MCF 10A (cell line): Measurements from ENCODE around the gene ARHGAP21. TPM values are rescaled to one million over a fixed set of nuclear protein-coding genes. Genes with fewer than 3 reads are reported as not detected.

Experiments
- BruUV-seq: library from RNA; stranded (reverse); fragments of 400-500 nt; replicated peaks from 2 replicates; lab custom pipeline; 2021; lab: Mats Ljungman, UMichigan
- CTCF ChIA-PET: fragments of 300-600 bp; sonication (Branson Sonifier 250); formaldehyde crosslinking; extraction: SDS; loops from one replicate; lab custom pipeline; 2021; ENCODE audit warnings: antibody characterized with exemption, inconsistent platforms; lab: Yijun Ruan, JAX
- POLR2A ChIA-PET: fragments of 300-600, 350-650 bp; sonication (Branson Sonifier 250); formaldehyde crosslinking; extraction: SDS; loops from one replicate; lab custom pipeline; 2020; ENCODE audit warnings: antibody characterized with exemption, inconsistent platforms; lab: Yijun Ruan, JAX
- DNase-seq: peaks from one replicate; pipeline ENCODE4 v3.0.0-alpha.2; 2018; ENCODE audit not compliant: unreplicated experiment
- H3K27ac Mint-ChIP-seq: one replicate; pipeline ENCODE4 v1.8.0; 2022; ENCODE audit warnings: mild to moderate bottlenecking, low read depth, mixed read lengths; ENCODE audit not compliant: unreplicated experiment
- H3K27me3 Mint-ChIP-seq: one replicate; pipeline ENCODE4 v1.8.0; 2022; ENCODE audit warnings: mixed read lengths; ENCODE audit not compliant: insufficient read depth, unreplicated experiment
- H3K36me3 Mint-ChIP-seq: one replicate; pipeline ENCODE4 v1.8.0; 2022; ENCODE audit warnings: mild to moderate bottlenecking, moderate library complexity, mixed read lengths; ENCODE audit not compliant: insufficient read depth, unreplicated experiment
- H3K4me1 Mint-ChIP-seq: one replicate; pipeline ENCODE4 v1.8.0; 2022; ENCODE audit warnings: mixed read lengths; ENCODE audit not compliant: insufficient read depth, unreplicated experiment
- H3K4me3 Mint-ChIP-seq: one replicate; pipeline ENCODE4 v1.8.0; 2022; ENCODE audit warnings: mild to moderate bottlenecking, moderate library complexity, mixed read lengths; ENCODE audit not compliant: unreplicated experiment
- H3K9me3 Mint-ChIP-seq: one replicate; pipeline ENCODE4 v1.8.0; 2022; ENCODE audit warnings: mixed read lengths; ENCODE audit not compliant: unreplicated experiment
- CTCF ChIP-seq: fragments of 200-600 bp; IDR thresholded peaks from one replicate; pipeline ENCODE4 v1.8.0; 2022; ENCODE audit warnings: antibody characterized with exemption, mild to moderate bottlenecking; ENCODE audit not compliant: unreplicated experiment
- intact Hi-C: fragments of 100-400 bp; cut with micrococcal nuclease; formaldehyde crosslinking; loops from 2 replicates; pipeline ENCODE4 v1.14.1; 2022
- total RNA-seq: library from RNA; stranded (reverse); gene quantifications from 2 replicates; pipeline ENCODE4 v1.2.3, GENCODE V29; 2022

ARHGAP21 gene
- total RNA-seq, 1 experiment from 2014 or later: 85.1 TPM

GRCh38 chr10:24721229-24722106, 2.2 kb downstream of the ARHGAP21 start:
- TF ChIP-seq CTCF: no peak
- DNase-seq: peak; percentile 50
- ChIA-PET CTCF (interaction anchor here (0.6 to 1.4 kb wide), 4 partner anchors 14 to 268 kb away, joined by 3 to 4 read pairs (median 4); no protein-coding TSS in a partner anchor), POLR2A (interaction anchor here (0.7 to 2.1 kb wide), 23 partner anchors 11 to 512 kb away, joined by 3 to 19 read pairs (median 4); partner anchors contain the start of genes ENKUR and THNSL1)
- H3K27me3 Mint-ChIP-seq: no peaks in the 10 kb centered on the region
- no TSS peak for BruUV-seq
- H3K4me3 Mint-ChIP-seq: no peak overlapping the region
- H3K4me1 Mint-ChIP-seq: no peaks in the 10 kb centered on the region
- no peaks in the 10 kb centered on the region for H3K9me3 Mint-ChIP-seq
- intact Hi-C loops: loop anchor here (5.0 kb wide), 3 partner anchors 101 to 361 kb away; no protein-coding TSS in a partner anchor
- peaks cover 5% of the 10 kb centered on the region for H3K36me3 Mint-ChIP-seq
- H3K27ac Mint-ChIP-seq: peak overlapping the region; percentile 84

- no TSS peak for BruUV-seq
- ChIA-PET CTCF (no interaction called here), POLR2A (interaction anchor here (0.9 to 2.1 kb wide), 2 partner anchors 14 to 21 kb away, joined by 3 to 19 read pairs; no protein-coding TSS in a partner anchor)
- Mint-ChIP-seq H3K27ac (no peak overlapping the region), H3K4me3 (no peak overlapping the region), H3K27me3 (no peaks in the 10 kb centered on the region), H3K4me1 (no peaks in the 10 kb centered on the region), H3K36me3 (peaks cover 5% of the 10 kb centered on the region), H3K9me3 (no peaks in the 10 kb centered on the region)
- peak; percentile 52 for DNase-seq
- no peak for TF ChIP-seq CTCF
- intact Hi-C loops: loop anchor here (1.0 to 5.0 kb wide), 4 partner anchors 102 to 362 kb away; no protein-coding TSS in a partner anchor
Measured at GRCh38 chr10:24720096-24720495, 3.6 kb downstream of the ARHGAP21 start.

- CTCF ChIA-PET: interaction anchor here (0.7 kb wide), 1 partner anchor 363 kb away, joined by 3 read pairs; no protein-coding TSS in a partner anchor
- intact Hi-C loops: no loop called here
- no TSS peak for BruUV-seq
- TF ChIP-seq CTCF: no peak
- H3K4me3 Mint-ChIP-seq: no peak overlapping the region
- no peaks in the 10 kb centered on the region for H3K27me3 Mint-ChIP-seq
- no peak overlapping the region for H3K27ac Mint-ChIP-seq
- peaks cover 5% of the 10 kb centered on the region for H3K36me3 Mint-ChIP-seq
- H3K4me1 Mint-ChIP-seq: peaks cover 4% of the 10 kb centered on the region
- H3K9me3 Mint-ChIP-seq: no peaks in the 10 kb centered on the region
- peak; percentile 75 for DNase-seq
- POLR2A ChIA-PET: interaction anchor here (0.8 to 1.3 kb wide), 6 partner anchors 8 to 96 kb away, joined by 3 to 6 read pairs (median 3); no protein-coding TSS in a partner anchor
Measured at GRCh38 chr10:24718031-24718855, 5.4 kb downstream of the ARHGAP21 start.
